Measurements from ENCODE around the gene SPINT4.

- no peak for TF ChIP-seq CTCF (IDR thresholded peaks at IDR 0.05)
- TF ChIP-seq POLR2A (IDR thresholded peaks at IDR 0.05): no peak
Observed at GRCh38 chr20:45679650-45680049, 42.5 kb upstream of the SPINT4 start.

All from body of pancreas (tissue), 4 donors.